Stimulated activated CD4-positive, alpha-beta T cell treated with anti-CD3 and anti-CD28 coated beads, Interleukin-12 subunit alpha, Interleukin-12 subunit beta, amount 100 ng/mL, for 48 hours (primary cell): ENCODE results near the gene TNRC18.
"Not testable (repeated sequence)": the region's sequence is repeated elsewhere in the genome, so short reads cannot be mapped to it uniquely, and the experiment has no call there.

Experiments
- DNase-seq, 3 donors: peaks; one replicate each; pipeline ENCODE4 v3.0.0-alpha.2; 2020; ENCODE audit warnings: low read depth in 2 of 3, low spot score in 1 of 3

TNRC18 gene

DNA sequence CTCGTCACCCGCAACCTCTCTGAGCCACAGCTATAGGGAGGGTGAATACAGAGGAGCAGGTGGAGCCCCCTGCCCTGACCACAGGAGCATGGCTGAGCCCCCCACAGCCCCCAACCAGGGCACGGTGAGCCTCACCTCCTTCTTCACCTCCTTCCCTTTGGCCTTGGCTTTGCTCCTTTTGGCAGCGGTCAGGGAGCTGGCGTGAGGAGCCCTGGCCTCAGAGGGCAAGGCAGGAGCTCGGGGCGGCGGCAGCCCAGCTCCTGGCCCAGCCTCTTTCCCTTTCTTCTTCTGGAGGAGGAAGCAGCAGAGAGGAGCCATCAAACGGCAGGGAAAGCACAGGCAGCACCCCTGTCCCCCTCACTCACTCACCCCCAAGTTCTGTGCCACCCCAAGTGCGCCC is 98.7 kb downstream of the TNRC18 start:
- no peak for DNase-seq

DNA sequence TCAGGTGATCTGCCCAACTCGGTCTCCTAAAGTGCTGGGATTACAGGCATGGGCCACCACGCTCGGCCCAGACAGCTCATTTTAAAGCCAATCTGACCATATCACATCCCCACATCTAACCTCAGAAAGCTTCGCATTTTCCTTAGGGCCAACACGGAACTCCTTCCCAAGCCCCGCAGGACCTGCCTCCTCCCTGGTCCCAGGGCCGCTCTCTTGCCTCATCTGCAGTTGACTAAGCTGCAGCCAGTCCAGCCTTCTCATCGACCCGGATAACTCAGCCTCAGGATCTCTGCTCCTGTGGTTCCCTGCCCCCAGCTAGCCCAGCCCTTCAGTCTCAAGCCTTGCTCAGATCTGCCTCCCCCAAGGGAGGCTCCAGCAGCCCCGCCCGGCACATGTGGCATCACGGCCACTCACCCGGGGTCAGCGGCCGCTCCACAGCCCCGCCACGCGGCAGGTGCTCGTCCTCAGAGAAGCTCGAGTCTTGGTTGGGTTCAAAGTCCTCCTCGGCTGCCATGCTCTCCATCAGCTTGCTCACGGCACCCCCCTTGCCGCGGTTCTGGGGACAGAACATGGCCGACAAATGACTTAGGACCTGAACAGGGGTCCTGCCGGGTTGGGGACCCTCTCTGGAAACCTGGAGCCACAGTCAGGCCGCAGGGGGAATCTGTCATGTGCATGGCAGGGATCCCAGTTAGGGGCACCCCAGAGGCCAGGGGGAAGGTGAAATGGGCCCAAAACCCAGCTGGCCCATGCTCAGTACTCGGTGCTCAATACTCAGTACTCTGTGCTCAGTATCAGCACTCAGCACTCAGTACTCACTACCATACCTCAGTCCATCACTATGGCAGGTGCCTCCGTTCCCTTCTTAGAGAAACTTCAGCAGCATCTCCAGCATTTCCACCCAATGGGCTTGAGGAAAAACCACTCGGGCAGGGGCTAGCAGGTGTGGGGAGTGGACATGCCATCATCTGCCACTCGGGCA is 99.5 kb downstream of the TNRC18 start:
- DNase-seq: not testable (repeated sequence)

DNA sequence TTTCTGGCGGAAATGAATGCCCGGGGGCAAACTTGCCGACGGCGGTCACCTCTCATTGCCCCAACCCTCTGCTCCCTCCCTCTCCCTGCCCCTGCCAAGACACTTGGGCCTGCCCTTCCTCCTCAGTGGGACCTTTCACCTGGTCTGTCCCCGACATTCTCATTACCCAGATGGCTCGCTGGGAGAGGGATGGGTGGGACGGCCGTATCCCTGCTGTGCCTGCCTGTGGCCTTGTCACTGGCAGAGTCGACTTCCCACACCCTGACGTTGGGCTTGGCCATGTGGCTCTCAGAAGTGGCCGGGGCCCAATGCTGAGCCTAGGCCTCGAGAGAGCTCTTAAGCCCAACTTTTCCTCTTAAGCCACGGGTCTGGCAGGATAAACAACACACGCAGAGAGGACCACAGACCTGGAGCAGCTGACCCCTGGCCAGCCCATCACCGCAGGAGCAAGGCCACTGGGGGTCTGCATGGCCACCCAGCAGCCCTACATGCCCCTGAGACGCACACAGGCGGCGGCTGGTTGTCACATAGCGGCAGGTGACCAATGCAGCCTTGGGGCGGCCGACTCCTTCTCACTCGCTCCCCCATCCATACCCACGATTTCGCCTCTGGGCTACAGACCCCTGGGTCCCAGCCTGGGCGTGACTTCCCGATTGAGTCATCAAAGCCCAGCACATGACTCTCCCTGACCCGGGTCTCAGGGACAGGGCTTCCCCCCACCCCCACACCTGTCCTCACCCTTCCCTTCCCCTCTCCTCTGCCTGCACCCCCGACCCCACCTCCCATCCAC is 100.8 kb downstream of the TNRC18 start:
- no peak for DNase-seq

DNA sequence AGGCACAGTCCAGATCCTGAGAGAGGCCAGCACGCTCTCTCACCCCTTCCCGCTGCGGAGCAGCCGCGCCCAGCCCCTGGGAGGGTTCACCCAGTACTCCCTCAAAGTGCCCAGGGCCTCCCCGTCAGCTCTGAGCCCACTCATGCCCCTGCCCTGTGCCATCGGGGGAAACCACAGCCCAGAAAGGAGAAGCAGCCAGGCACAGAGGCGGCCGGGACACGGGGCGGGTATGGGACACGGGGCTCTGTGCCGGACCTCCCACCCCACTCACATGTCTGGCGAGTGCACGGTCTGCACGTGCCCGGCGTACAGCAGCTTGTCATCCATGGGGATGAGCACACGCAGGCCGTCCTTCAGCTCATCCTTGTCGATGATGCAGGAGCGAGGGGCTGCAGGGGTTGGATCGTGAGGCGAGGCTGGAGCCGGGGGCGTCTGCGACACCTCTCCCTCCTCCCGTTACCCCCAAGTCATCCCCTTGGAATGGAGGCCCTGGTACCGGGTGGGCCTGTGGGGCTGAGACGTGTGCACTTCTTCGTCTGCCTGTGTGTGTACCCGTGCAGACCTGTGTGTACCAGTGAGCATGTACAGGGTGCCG is 102.7 kb downstream of the TNRC18 start:
- DNase-seq: no peak

DNA sequence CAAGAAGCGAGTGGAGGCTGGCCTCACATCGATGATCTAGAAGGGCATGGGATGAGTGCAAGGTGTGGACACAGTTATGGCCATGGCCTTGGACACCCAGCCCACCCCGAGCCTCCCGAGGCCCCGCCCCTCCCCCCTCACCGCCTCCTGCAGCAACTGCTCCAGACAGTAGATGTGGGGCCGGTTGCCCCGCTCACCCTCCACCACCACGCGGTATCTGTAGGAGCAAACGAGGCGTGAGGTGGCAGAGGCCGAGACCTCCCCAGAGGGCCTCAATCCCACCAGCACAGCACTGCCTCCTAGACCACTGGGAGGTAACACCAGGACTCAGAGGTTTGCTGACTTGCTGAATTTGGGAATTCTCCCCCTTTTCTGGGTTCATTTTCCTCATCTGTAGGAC is 103.2 kb downstream of the TNRC18 start:
- no peak for DNase-seq

DNA sequence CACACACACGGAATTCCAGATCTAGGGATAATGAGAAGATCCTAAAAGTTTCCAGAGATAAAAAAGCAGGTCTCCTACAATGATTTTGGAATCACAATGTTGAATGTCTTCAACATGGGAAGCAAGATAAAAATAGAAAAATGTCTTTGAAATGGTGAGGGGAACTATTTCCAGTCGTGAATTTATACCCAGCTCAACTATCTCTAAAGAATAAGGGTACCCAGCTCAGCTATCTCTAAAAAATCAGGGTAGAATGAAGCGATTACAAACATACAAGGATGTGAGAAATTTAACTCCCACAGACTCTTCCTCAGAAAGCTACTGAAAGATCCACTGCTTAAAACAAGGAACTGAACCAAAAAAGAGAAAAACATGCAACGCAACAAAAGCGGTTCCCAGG is 105.0 kb downstream of the TNRC18 start:
- DNase-seq: not testable (repeated sequence)

DNA sequence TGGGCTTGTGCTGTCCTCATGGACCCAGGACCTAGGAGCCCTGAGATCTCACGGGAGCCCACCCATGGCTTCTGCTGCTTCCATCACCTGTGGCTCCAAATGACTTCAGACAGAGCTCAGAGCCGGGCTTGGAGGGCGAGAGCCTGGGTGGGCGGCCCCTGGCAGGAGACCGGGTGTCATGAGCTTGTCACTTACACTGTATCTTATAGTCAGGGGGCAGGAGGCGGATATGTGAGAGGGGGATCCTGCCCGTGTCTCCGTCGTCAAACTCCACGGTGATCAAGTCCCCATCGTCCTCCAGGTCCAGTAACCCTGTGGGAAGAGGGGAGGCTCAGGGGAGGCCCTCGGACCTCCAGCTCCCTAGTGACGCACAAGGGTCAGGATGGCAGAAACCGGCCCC is 107.9 kb downstream of the TNRC18 start:
- no peak for DNase-seq

DNA sequence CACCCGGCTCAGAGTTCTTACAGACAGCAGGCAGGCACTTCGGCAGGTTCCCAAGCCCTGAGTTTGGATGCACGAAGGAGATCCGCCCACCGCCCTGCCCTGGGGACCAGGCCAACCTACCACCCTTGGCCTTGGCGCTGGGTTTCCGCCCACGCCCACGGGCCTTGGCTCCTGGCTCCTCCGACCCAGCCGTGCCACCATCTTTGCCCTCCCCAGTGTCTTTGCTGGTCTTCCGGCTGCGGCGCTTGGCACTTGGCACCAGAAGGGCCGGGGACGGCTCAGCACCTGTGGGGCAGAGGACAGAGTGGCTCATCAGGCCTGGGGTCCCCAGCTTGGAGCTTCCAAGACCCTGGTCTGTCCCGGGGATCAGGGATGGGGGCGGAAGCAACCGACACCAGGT is 108.8 kb downstream of the TNRC18 start:
- no peak for DNase-seq

DNA sequence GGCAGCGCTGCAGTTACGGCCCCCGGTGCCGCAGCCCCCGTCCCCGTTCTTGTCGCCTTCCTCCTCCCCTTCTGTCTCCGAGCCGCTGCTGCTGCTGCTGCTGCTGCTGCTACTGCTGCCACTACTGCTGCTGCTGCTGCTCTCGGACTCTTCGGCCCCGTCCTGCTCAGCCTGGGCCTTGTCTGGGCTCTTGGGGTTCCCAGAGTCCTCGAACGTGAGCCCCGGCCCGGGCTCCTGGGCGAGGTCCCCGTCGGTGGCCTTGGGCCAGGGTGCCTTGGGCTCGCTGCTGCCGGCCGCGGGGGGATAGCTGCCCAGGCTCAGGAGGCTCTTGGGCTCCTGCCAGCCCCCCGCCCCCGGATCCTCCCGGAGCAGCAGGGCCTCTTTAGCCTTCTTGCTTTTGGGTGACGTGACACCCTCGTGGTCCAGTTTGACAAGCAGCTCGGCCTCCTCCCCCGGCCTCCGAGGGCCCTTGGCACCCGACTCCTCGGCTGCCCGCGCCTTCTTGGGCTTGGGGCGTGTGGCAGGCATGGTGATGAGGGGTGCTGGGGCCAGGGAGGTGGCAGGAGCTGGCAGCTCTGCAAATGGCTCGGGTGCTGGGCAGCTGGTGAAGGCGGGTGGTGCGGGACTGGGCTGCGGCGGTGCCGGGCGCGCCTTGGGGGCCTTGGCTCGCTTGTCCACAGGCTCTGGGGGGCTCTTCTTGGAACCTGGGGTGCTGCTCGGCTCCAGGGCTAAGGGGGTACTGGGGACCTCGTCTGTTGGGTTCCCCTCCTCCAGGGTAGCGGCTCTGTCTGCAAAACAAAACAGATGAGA is 110.4 kb downstream of the TNRC18 start:
- DNase-seq: not testable (repeated sequence)

DNA sequence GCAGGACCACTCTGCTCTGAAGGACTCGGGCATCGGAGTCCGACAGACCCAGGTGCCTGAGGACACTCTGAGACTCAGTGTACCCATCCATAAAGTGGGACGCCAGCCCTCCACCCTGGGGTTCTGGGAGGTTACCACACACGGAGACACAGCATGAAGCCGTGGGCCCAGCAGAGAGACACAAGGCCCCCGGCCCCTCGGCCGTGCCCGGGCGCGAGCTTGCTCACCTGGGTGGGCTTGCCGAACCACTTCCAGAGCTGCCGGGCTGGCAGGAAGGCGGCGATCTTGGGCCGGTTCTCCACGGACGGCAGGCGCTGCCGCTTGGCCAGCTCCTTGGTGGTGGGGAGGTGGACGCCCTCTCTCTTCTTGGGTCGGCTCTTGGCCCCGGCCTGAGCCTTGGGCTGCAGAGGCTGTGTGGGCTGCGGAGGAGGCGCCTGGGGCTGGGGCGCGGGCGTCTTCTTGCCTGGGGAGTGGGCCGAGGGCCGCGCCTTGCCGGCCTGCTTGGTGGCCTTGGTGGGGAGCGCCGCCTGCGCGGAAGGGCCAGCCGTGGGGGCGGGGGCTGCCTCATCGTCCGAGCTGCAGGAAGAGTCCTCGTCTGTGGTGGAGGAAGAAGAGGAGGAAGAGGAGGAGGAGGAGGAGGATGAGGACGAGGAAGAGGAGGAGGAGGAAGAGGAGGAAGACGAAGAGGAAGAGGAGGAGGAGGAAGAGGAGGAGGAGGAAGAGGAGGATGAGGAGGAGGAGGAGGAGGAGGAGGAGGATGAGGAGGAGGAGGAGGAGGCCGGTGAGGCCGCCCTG is 111.2 kb downstream of the TNRC18 start:
- not testable (repeated sequence) for DNase-seq

DNA sequence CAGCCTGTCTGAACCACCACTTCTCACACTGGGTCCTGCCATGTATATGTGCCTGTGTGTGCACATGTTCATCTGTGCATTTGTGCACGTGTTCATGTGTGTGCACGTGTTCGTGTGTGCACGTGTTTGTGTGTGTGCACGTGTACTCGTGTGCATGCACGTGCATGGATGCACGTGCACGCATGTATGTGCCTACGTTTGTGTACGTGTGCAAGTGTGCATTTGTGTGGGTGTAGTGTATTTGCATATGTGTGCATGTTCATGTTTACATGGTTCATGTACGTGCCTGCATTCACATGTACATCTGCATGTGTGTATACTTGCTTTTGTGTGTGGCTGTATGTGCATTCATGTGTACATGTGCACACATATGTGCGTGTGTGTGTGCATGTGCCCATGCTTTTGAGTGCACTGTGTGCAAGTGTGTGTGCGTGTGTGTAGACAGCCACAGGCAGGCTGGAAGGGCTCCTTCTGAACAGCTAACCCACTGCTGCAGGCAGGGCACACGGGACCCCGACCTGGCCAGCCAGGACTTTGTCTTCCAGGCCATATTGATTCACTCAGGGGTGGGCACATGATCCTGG is 112.7 kb downstream of the TNRC18 start:
- no peak for DNase-seq

DNA sequence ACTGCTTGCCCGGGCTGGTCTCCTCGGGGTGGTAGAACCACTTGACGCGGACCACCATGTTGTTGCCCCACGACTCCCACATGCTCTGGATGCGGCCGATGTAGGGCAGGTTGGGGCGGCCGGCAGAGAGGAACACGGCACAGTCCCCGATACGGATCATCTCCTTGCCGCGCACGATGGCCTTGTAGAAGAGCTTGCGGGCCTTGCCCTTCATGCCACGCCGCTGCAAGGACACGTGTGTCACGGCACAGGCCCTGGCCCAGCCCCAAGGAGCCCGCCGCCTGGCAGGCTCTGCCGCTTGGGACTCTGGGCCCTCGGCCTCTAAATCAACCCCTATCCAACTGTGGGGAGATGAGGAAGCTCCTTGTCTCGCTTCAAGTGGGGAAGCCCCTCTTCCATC is 114.5 kb downstream of the TNRC18 start:
- DNase-seq: no peak

DNA sequence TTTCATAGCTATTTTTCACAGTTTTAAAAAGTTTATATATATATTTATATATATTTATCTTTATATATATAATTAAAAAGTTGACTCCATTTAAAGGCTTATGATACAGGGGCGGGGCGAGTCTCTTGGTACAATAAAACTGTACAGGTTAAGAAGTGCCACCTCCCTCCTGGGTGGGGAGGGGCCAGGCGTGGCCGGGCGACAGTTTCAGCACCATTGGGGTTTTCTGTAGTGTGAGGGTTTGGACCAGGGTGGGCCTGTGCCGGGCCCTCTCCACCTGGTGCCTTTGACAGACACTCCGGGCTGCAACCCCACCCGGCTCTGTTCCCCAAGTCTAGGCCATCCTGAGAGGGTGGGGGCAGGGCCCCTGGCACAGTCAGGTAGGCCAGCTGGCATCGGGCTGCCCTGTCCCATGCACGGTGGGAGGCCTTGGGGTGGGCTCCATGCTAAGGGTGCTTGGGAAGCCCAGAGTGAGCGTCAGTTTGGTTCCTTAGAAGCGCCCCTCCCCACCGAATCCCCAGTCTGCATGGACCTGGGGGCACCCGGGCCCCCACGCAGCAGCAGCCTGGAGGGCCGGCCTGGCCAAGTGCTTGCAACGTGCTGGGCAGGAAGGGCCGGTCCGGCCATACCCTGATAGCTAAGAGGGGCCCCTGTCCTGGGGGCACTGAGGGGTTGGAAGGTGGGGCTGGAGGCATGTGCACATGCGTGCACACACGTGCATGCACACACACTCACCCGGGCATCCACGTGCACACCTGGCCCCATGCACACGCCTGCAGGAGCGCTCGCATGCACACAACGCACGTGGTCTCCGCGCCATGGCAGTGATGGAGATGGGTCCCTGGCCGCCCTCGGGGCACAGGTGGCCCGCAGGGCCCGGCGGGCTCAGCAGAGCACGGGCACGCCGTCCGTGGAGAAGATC is 116.2 kb downstream of the TNRC18 start:
- DNase-seq: not testable (repeated sequence)

DNA sequence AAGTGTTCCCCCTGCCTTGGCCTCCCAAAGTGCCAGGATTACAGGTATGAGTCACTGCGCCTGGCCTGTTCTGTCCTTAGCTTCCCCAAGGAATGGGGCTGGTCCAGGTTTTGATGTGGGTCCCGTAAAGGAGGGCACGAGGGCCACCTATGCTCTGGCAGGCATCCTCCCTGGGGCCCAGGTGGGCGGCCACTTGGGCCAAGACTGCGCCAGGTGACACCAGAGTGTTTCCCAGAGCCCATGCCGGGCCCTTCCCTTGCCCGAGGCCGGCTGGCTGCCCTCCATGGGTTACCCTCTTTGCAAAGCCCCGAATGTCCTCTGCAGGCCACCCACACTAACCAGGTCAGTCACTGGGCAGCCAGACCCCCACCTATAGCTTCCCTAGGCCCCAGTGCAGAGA is 118.6 kb downstream of the TNRC18 start:
- DNase-seq: not testable (repeated sequence)

DNA sequence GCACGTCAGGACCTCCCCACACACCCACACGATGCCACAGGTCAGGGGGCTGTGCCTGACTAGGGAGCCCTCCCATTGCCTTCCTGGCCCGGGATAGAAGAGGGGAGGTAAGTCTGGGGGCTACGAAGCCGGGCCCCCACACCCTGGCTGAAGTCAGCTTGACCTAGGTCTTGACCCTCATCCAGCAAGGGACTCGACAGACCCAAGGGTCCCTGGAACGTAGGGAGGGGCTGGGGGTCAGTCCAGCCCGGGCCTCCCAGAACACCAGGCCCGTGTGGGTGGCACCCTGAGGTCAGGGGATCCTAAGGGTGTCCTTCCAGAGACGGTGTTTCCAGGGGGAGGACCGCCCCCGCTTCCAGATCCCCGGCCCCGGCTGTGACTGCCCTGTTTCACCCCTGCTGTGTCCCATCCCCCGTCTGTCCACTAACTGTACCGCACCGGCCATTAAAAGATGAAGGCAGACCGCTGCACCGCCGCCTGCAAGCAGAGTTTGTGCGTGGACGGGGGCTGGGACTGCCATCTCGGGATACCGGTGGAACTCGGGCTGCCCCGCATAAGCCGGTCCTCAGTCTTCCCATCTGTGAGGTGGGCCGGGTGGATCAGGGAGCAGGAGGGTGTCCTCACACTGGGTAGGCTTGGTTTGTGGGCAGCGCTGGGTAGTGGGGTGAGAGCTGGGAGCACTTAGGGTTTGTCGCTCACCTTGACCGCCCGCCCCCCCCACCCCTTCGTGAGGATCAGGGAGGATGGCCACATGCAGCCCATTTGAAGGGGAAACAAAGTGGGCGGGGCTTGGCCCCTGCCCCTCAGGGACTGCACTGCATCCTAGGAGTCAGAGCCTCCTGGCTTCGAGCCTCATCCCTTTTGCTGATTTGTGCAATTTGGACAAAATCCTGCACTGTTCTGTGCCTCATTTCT is 119.8 kb downstream of the TNRC18 start:
- no peak for DNase-seq

DNA sequence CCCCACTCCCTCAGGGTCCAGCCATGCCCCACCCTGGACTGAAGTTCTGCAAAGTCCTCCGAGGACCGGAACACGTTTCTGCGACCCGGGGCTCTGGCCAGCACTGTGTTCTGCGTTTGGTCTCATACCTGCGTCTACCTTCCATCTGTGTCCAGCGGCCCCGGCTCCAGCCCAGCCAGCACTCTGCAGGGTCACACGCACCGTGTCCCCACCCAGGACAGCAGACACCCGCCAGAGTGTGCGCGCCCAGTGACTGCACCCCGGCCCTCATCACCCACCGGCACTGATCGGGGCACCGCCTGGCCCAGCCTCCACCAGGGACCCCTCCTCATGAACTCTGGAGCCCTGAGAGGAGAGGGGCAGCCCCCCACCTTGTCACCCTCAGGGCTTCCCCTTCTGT is 120.6 kb downstream of the TNRC18 start:
- DNase-seq: no peak

DNA sequence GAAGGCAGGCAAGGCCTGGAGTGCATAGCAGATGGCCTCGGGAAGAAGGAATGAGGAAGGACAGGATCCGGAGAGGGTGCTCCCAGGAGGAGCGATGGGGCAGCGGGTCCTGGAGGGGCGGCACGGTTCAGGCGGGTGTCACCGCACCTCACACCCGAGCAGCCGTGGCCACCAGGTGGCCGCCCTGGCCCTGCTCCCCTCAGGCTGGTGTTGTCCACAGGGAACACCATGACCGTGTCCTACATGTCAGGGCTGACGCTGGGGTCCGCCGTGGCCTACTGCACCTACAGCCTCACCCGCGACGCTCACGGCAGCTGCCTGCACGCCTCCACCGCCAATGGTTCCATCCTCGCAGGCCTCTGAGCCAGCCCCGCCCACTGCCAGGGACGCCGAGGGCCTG is 121.1 kb downstream of the TNRC18 start:
- no peak for DNase-seq

DNA sequence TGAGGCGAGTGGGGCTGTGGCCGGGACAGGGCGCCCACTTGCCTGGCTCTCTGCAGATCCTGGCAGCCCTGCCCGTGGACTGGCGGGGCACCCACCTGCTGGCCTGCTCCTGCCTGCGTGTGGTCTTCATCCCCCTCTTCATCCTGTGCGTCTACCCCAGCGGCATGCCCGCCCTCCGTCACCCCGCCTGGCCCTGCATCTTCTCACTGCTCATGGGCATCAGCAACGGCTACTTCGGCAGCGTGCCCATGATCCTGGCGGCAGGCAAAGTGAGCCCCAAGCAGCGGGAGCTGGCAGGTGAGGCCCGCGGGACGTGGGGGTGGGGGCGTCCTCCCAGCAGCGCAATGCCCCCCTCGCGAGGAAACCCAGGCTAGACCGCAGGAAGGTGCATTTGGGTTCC is 123.3 kb downstream of the TNRC18 start:
- DNase-seq: no peak
